HepG2 (cell line): Measurements from ENCODE around the gene FLYWCH1. TPM values are rescaled to one million over a fixed set of nuclear protein-coding genes. Genes with fewer than 3 reads are reported as not detected.

Experiments
- ATAC-seq: fragments of 200-7000 bp; cut with Tn5 transposase; 3 replicates; pipeline ENCODE4 v1.9.1; 2020; ENCODE audit warnings: mild to moderate bottlenecking, moderate library complexity
- BruUV-seq: library from RNA; stranded (reverse); fragments of 400-500 nt; replicated peaks from 2 replicates; lab custom pipeline; 2021; lab: Mats Ljungman, UMichigan
- CTCF ChIA-PET: fragments of 300-600 bp; formaldehyde crosslinking; extraction: SDS; loops from one replicate; lab custom pipeline; 2021; ENCODE audit warnings: low total read pairs, inconsistent platforms, low intra/inter-chr PET ratio; lab: Yijun Ruan, JAX
- POLR2A ChIA-PET: fragments of 350-600 bp; sonication (Branson Sonifier 250); formaldehyde crosslinking; loops from one replicate; lab custom pipeline; 2020; ENCODE audit warnings: antibody characterized with exemption, inconsistent platforms; lab: Yijun Ruan, JAX
- DNase-seq: peaks from one replicate; pipeline ENCODE4 v3.0.0-alpha.2; 2015; ENCODE audit warnings: low spot score
- FAIRE-seq: peaks from 3 replicates; lab custom pipeline; 2011; peaks lifted over from hg19 to GRCh38; lab: Jason Lieb, UNC
- H2AFZ ChIP-seq: one replicate; pipeline ENCODE4 v1.6.1; 2011; ENCODE audit warnings: low read length, inconsistent platforms
- H3K27ac ChIP-seq: fragments of 300-600 bp; 3 replicates; pipeline ENCODE4 v1.8.0; 2011; ENCODE audit warnings: mixed run types, mild to moderate bottlenecking, mixed read lengths, low read length, inconsistent platforms; ENCODE audit not compliant: insufficient read depth; ENCODE audit errors: extremely low read length
- H3K27me3 ChIP-seq, 2 experiments: fragments of 200-600 bp in 1 of 2; 2 replicates in 1 of 2; 3 replicates in 1 of 2; pipeline versions ENCODE4 v1.6.0 to v1.8.0; 2011; ENCODE audit warnings: low read length in 2 of 2, mild to moderate bottlenecking in 2 of 2, moderate library complexity in 2 of 2, inconsistent platforms in 1 of 2; ENCODE audit not compliant: insufficient read depth in 2 of 2, control insufficient read depth in 1 of 2
- H3K36me3 ChIP-seq, 2 experiments: fragments of 200-600 bp in 1 of 2; replicated peaks in 1 of 2; 2 replicates in 1 of 2; 3 replicates in 1 of 2; pipeline versions ENCODE4 v1.5.1 to v1.8.0; 2011; ENCODE audit warnings: low read length in 2 of 2, inconsistent platforms in 1 of 2; ENCODE audit not compliant: insufficient read depth in 2 of 2, control insufficient read depth in 1 of 2
- H3K4me1 ChIP-seq: 2 replicates; pipeline ENCODE4 v1.5.1; 2012; ENCODE audit warnings: low read length, inconsistent platforms; ENCODE audit not compliant: insufficient read depth
- H3K4me2 ChIP-seq: 2 replicates; pipeline ENCODE4 v1.6.0; 2011; ENCODE audit warnings: low read depth, low read length, inconsistent platforms
- H3K4me3 ChIP-seq, 3 experiments: fragments of 200-600 bp in 1 of 3; sonication (generic), shearing (Covaris generic) in 1 of 3; replicated peaks in 1 of 3; 2 replicates each; pipeline ENCODE4 v1.5.1; 2011 to 2016; ENCODE audit warnings: low read length in 3 of 3, inconsistent platforms in 2 of 3, low read depth in 2 of 3, mild to moderate bottlenecking in 2 of 3, control low read depth in 1 of 3, mixed read lengths in 1 of 3; ENCODE audit not compliant: insufficient read depth in 1 of 3
- H3K79me2 ChIP-seq: one replicate; pipeline ENCODE4 v1.6.1; 2011; ENCODE audit warnings: low read length, inconsistent platforms; ENCODE audit not compliant: insufficient read depth
- H3K9ac ChIP-seq: 2 replicates; pipeline ENCODE4 v1.6.0; 2011; ENCODE audit warnings: mild to moderate bottlenecking, low read depth, low read length, inconsistent platforms; ENCODE audit not compliant: insufficient read depth
- H3K9me3 ChIP-seq: 2 replicates; pipeline ENCODE4 v1.5.1; 2012; ENCODE audit warnings: mild to moderate bottlenecking, low read length
- H4K20me1 ChIP-seq: 2 replicates; pipeline ENCODE4 v1.6.0; 2011; ENCODE audit warnings: inconsistent platforms, mild to moderate bottlenecking, low read length, moderate library complexity; ENCODE audit not compliant: insufficient read depth
- KDM5A ChIP-seq: fragments of 200-600 bp; sonication (generic); IDR thresholded peaks from 2 replicates; pipeline ENCODE4 v1.7.0; 2018; ENCODE audit warnings: antibody characterized with exemption, mild to moderate bottlenecking, low read length, borderline replicate concordance
- NFATC3 ChIP-seq: sonication (generic); formaldehyde crosslinking; IDR thresholded peaks from 2 replicates; pipeline ENCODE4 v1.5.1; 2020; ENCODE audit warnings: mild to moderate bottlenecking, missing genetic modification reagents
- U2AF2 ChIP-seq: fragments of 200-400 bp; formaldehyde crosslinking; IDR thresholded peaks from 2 replicates; pipeline ENCODE4 v1.6.1; 2017; ENCODE audit warnings: low read depth, mild to moderate bottlenecking, low read length
- ZNF572 ChIP-seq: sonication (generic); formaldehyde crosslinking; IDR thresholded peaks from 2 replicates; pipeline ENCODE4 v1.5.1; 2020; ENCODE audit warnings: mild to moderate bottlenecking, missing genetic modification reagents
- ZNF644 ChIP-seq: IDR thresholded peaks from 2 replicates; pipeline ENCODE4 v1.6.1; 2016; ENCODE audit warnings: low read depth
- WGBS: methylation state at CpG from one replicate; pipeline ENCODE4 v1.1.6; 2017; ENCODE audit warnings: low lambda C conversion rate; 5-methylcytosine and 5-hydroxymethylcytosine counted together
- in situ Hi-C: cut with HindIII; loops from 2 replicates; pipeline ENCODE4 v1.10.0; 2017; ENCODE audit warnings: low pct_unique_long_range_greater_than_20kb; ENCODE audit not compliant: extremely low pct_ligation_motif_present
- intact Hi-C: fragments of 100-400 bp; cut with micrococcal nuclease; formaldehyde crosslinking; loops from one replicate; pipeline ENCODE4 v1.10.0; 2022; ENCODE audit not compliant: unreplicated experiment
- polyA plus RNA-seq, 8 experiments: library from polyadenylated mRNA; depleted of rRNA in 3 of 8; stranded (reverse) in 7 of 8; unstranded in 1 of 8; fragments of >200 nt; fragmentation: Illumina TruSeq in 4 of 8; extraction: Trizol in 4 of 8; gene quantifications; 2 replicates each; pipeline versions ENCODE4 v1.2.1 to v1.2.3, GENCODE V29; 2011 to 2016; ENCODE audit warnings: low read depth in 4 of 8, missing spikeins in 1 of 8, mixed read lengths in 1 of 8; ENCODE audit not compliant: insufficient read depth in 1 of 8
- total RNA-seq, 5 experiments: library from RNA; depleted of rRNA; stranded (reverse); fragments of >200 nt; fragmentation: Illumina TruSeq; extraction: Trizol; gene quantifications; 2 replicates each; pipeline ENCODE4 v1.2.3, GENCODE V29; 2016; ENCODE audit warnings: low read depth in 1 of 5
- TF ChIP-seq, protein P1 (sequence below): sonication (generic); formaldehyde crosslinking; IDR thresholded peaks from 2 replicates; pipeline ENCODE4 v1.4.0; 2020; ENCODE audit warnings: missing genetic modification reagents, borderline replicate concordance

The FLYWCH1 gene
- total and polyA plus RNA-seq, 2 of the 13 experiments (the other 11 are each of a cell fraction or from before 2014, with no cell fraction given) = 7.3 to 12.4 TPM

DNA sequence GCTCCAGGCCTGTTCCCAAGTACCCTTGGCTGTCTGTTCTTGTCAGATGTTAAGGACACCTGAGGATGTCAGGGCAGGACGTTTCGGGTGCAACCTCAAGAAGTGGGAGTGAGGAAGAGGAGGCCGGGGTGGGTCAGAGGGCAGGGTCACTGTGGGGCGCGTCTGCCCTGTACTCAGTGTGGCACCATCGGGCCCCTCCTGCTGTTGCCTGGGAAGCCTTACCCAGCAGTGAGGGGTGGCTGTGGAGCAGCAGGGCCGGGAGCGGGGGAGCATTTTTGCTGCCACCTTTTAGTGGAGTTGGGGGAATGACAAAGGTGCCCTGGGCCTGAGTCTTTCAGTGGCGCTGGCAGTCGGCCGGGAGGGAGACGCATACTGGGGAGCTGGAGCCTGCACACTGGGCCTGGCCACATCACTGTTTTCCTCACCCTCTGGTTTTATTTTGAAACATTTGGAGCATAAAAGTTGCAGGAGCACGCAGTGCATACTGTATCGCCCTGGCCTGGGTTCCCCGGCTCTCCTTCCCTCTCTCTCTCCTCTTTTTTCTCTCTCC lies 11.1 kb upstream of the FLYWCH1 start:
- in situ Hi-C loops = no loop called here
- no peak for ATAC-seq
- no peak for TF ChIP-seq U2AF2
- TF ChIP-seq KDM5A = no peak
- no peak for TF ChIP-seq ZNF572 (CRISPR knock-in tag)
- TF ChIP-seq NFATC3 (CRISPR knock-in tag) = no peak
- TF ChIP-seq, protein P1, sequence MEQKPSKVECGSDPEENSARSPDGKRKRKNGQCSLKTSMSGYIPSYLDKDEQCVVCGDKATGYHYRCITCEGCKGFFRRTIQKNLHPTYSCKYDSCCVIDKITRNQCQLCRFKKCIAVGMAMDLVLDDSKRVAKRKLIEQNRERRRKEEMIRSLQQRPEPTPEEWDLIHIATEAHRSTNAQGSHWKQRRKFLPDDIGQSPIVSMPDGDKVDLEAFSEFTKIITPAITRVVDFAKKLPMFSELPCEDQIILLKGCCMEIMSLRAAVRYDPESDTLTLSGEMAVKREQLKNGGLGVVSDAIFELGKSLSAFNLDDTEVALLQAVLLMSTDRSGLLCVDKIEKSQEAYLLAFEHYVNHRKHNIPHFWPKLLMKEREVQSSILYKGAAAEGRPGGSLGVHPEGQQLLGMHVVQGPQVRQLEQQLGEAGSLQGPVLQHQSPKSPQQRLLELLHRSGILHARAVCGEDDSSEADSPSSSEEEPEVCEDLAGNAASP (CRISPR knock-in tag) = no peak
- no peak for TF ChIP-seq ZNF644 (CRISPR knock-in tag)
- ChIA-PET CTCF (no interaction called here), POLR2A (no interaction called here)
- Histone ChIP-seq H3K79me2 (peaks cover 2% of the 10 kb centered on the region), H2AFZ (no peak overlapping the region), H3K27ac (no peak overlapping the region), H3K9ac (no peak overlapping the region), H3K4me3 (no peak overlapping the region), H3K4me2 (no peak overlapping the region), H3K27me3 (no peaks in the 10 kb centered on the region; a peak in 1 of 5 replicates), H4K20me1 (no peaks in the 10 kb centered on the region; the same call in 1 of the 2 replicates), H3K36me3 (peaks cover 2 to 4% of the 10 kb centered on the region in 2 experiments; a peak in 2 of 5 replicates), H3K9me3 (no peaks in the 10 kb centered on the region), H3K4me1 (peaks cover 52% of the 10 kb centered on the region)
- no peak for DNase-seq
- intact Hi-C loops = no loop called here
- FAIRE-seq = no peak
- WGBS = 96% methylated on average over 9 of the region's 15 CpGs
- no TSS peak for BruUV-seq
